Lower leg skin (tissue), 4 donors: ENCODE results near the gene CLOCK. TPM values are rescaled to one million over a fixed set of nuclear protein-coding genes. Genes with fewer than 3 reads are reported as not detected.

Source experiments
- DNase-seq, 2 donors: peaks; one replicate each; pipeline ENCODE4 v3.0.0-alpha.2; 2019; ENCODE audit warnings: low spot score in 2 of 2
- H3K4me3 ChIP-seq: fragments of 200-600 bp; sonication (generic); 2 replicates; pipeline ENCODE4 v1.5.1; 2017; ENCODE audit warnings: mild to moderate bottlenecking, low read depth; ENCODE audit not compliant: poor library complexity, severe bottlenecking
- POLR2A ChIP-seq, 2 donors: fragments of 450-650 bp; IDR thresholded peaks; one replicate each; pipeline ENCODE4 v1.6.1; 2016 to 2017; ENCODE audit warnings: antibody characterized with exemption in 2 of 2, mild to moderate bottlenecking in 1 of 2, moderate library complexity in 1 of 2
- WGBS, 2 donors: methylation state at CpG; one replicate each; pipeline ENCODE4 v1.1.5; 2018; 5-methylcytosine and 5-hydroxymethylcytosine counted together
- intact Hi-C: fragments of 100-400 bp; cut with DNase I; formaldehyde crosslinking; loops from one replicate; pipeline ENCODE4 v1.15.0; 2023; ENCODE audit warnings: low total_unique reads
- total RNA-seq, 4 donors: library from RNA; depleted of rRNA; stranded (reverse); fragments of >200 nt; gene quantifications; one replicate each; pipeline ENCODE4 v1.1.0, GENCODE V29; 2016
- TF ChIP-seq, protein P1 (sequence below), 3 donors: fragments of 450-650 bp; IDR thresholded peaks; one replicate each; pipeline ENCODE4 v1.5.1; 2016; ENCODE audit warnings: antibody characterized with exemption in 3 of 3, mild to moderate bottlenecking in 3 of 3, moderate library complexity in 2 of 3

Gene CLOCK
- total RNA-seq, 4 donors from 2014 or later, result 10.4 to 14.4 (median 12.5) TPM

DNA sequence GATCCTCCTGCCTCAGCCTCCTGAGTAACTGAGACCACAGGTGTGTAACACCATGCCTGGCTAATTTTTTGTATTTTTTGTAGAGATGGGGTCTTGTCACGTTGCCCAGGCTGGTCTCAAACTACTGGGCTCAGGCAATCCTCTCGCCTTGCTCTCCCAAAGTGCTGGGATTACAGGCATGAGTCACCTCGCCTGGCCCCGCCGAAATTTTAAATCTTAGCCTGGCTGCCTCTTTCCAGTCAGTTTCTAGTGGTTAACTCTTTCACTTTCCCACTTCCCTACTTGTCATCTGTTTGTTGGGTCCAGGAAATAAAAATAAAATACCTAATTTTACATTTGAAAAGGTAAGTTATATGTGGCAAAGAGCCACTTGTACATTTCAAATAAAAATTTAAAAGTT lies 88.5 kb downstream of the CLOCK start:
- TF ChIP-seq POLR2A (IDR thresholded peaks at IDR 0.05), result no peak
- TF ChIP-seq, protein P1, sequence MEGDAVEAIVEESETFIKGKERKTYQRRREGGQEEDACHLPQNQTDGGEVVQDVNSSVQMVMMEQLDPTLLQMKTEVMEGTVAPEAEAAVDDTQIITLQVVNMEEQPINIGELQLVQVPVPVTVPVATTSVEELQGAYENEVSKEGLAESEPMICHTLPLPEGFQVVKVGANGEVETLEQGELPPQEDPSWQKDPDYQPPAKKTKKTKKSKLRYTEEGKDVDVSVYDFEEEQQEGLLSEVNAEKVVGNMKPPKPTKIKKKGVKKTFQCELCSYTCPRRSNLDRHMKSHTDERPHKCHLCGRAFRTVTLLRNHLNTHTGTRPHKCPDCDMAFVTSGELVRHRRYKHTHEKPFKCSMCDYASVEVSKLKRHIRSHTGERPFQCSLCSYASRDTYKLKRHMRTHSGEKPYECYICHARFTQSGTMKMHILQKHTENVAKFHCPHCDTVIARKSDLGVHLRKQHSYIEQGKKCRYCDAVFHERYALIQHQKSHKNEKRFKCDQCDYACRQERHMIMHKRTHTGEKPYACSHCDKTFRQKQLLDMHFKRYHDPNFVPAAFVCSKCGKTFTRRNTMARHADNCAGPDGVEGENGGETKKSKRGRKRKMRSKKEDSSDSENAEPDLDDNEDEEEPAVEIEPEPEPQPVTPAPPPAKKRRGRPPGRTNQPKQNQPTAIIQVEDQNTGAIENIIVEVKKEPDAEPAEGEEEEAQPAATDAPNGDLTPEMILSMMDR (IDR thresholded peaks at IDR 0.05), result no peak
- WGBS, 2 donors, result 40 to 55% methylated on average over 5 of the region's 5 CpGs
- no peak overlapping the region for H3K4me3 ChIP-seq
- no peak for DNase-seq
- intact Hi-C loops, result no loop called here

DNA sequence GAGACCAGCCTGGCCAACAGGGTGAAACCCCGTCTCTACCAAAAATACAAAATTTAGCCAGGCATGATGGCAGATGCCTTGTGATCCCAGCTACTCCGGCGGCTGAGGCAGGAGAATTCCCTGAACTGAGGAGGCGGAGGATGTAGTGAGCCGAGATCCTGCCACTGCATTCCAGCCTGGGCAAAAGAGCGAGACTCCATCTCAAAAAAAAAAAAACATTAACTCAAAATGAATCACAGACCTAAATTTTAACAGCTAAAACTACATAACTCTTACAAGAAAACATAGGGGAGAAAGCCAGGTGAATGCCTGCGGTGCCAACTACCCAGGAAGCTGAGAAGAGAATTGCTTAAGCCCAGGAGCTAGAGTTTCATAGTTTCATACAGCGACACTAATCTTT lies 96.1 kb downstream of the CLOCK start:
- intact Hi-C loops, result no loop called here
- 86 to 88% methylated on average over 8 of the region's 8 CpGs for WGBS, 2 donors
- H3K4me3 ChIP-seq, result no peak overlapping the region
- DNase-seq, result no peak
- TF ChIP-seq, protein P1 (IDR thresholded peaks at IDR 0.05), result no peak
- TF ChIP-seq POLR2A (IDR thresholded peaks at IDR 0.05), result no peak

DNA sequence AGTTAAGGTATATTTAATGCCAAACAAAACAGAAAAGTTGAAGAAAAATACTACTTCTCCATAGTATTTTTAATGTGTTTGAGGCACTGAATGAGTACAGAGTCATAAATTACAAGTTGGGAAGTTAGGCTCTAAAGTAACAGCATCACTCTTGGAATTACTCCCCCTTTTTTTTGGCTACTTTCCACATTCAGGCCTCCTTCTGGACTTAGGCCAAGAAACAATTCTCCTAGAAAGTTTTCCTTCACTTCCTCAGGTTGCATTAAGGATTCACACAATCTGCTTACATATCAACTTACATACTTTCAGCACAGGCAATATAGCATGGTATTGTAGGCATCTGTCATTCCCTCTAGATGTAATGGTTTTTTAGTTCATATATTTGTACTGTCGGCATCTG lies 98.9 kb downstream of the CLOCK start:
- TF ChIP-seq POLR2A (IDR thresholded peaks at IDR 0.05), result no peak
- TF ChIP-seq, protein P1 (IDR thresholded peaks at IDR 0.05), result no peak
- WGBS, 2 donors, result 83 to 87% methylated on average over 1 of the region's 1 CpG

DNA sequence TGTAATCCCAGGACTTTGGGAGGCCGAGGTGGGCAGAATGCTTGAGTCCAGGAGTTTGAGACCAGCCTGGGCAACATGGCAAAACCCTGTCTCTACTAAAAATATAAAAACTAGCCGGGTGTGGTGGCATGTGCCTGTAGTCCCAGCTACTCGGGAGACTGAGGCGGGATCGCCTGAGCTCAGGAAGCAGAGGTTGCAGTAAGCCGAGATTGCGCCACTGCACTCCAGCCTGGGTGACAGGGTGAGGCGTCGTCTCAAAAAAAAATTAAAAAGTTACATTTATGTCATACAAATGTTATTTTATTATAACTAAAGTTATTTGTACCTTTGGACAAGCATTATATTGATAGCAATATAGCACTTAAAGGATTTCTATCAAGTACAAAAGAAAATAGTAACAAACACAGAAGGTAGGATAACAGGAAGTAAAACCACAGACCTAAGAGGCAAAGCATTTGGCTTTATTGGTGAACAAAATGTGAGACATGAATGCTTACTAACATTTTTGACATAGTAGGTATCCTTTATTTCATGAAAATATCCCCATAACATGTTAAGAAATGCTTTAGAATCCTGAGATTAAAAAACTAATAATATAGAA lies 99.5 kb downstream of the CLOCK start:
- WGBS, 2 donors, result 88 to 94% methylated on average over 9 of the region's 9 CpGs

More for the DNA sequence above, 98.9 kb downstream of the CLOCK start:
- intact Hi-C loops, result no loop called here
- DNase-seq, result no peak
- no peak overlapping the region for H3K4me3 ChIP-seq

DNA sequence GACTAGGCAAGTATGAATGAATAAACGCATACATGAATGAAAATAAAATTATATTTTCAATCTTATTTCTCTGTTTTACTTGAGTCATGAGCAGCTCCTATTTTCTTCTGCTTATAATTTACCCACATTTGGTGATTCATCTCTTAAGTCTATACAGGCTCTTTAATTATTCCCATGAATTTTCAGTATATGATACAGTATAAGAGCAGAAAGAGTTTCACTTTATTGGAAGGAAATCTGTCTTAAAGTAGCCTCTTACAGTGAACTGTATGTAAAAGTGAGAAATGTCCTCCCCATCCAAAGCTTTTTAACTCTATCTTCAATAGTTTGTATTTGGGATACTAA lies 100.2 kb downstream of the CLOCK start:
- 88 to 98% methylated on average over 1 of the region's 1 CpG for WGBS, 2 donors
- no peak overlapping the region for H3K4me3 ChIP-seq
- TF ChIP-seq, protein P1 (IDR thresholded peaks at IDR 0.05), result no peak
- no peak for TF ChIP-seq POLR2A (IDR thresholded peaks at IDR 0.05)
- intact Hi-C loops, result no loop called here
- DNase-seq, result no peak

More for the DNA sequence above, 99.5 kb downstream of the CLOCK start:
- intact Hi-C loops, result no loop called here
- DNase-seq, result no peak
- TF ChIP-seq POLR2A (IDR thresholded peaks at IDR 0.05), result no peak
- TF ChIP-seq, protein P1 (IDR thresholded peaks at IDR 0.05), result no peak
- no peak overlapping the region for H3K4me3 ChIP-seq
